ENCODE data around the gene FOXK1.
"Not testable (repeated sequence)": the region's sequence is repeated elsewhere in the genome, so short reads cannot be mapped to it uniquely, and the experiment has no call there.

The FOXK1 gene

DNA sequence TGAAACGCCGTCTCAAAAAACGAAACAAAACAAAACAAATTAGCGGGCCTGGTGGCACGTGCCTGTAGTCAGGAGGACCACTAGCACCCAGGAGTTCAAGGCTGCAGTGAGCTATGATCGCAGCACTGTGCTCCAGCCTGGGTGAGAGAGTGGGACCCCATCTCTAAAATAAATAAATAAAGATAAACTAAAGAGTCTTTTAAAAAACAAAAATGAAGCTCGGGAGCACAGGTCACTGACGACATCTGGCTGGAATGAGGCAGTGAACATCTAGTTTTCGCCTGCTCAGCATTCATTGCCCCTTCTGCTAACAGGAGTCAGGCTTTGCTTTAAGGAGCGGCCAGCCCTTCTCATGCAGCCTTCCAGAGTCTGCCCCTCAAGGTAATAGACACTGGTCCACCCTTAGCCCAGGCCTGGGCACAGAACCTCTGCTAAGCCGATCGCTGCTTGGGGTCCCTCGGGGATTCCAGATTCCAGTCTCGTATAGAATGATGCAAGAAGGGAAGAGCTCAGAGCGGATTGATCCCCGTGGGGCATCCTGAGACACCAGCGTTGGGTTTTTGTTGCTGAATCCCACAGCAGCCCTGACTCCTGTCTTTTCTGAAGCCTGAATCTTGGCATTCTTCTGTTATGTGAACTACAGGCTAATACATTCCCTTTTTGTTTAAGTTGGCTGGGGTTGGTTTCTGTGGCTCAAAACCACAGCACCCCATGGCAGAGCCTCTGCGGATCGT, 14.2 kb upstream of the FOXK1 start:
- DNase-seq: no peak

DNA sequence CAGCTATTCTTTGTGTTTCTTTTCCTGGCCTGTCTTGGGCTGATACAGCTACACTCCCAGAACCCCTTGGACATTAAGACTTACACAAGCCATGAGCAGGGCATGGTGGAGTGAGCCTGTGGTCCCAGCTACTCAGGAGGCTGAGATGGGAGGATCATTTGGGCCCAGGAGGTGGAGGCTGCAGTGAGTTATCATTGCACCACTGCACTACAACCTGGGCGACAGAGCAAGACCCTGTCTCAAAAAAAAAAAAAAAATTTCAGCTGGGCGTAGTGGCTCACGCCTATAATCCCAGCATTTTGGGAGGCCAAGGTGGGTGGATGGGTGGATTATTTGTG, 13.6 kb upstream of the FOXK1 start:
- DNase-seq: no peak

DNA sequence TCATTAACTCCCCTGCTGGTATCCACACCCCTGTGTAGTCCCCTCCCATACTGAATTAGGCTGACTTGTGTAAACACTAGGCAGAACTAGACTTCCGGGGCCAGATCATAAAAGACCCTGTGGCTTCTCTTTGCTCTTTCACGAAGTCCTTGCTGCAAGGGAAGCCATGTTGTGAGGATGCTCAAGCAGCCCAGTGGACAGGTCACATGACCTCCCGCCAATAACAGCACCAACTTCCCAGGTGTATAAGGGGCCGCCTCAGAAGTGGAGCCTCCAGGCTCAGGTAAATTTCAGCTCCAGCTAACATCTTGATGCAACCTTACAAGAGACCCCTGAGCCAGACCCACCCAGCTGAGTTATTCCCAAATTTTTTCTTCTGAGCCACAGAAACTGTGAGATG, 11.3 kb upstream of the FOXK1 start:
- no peak for DNase-seq

DNA sequence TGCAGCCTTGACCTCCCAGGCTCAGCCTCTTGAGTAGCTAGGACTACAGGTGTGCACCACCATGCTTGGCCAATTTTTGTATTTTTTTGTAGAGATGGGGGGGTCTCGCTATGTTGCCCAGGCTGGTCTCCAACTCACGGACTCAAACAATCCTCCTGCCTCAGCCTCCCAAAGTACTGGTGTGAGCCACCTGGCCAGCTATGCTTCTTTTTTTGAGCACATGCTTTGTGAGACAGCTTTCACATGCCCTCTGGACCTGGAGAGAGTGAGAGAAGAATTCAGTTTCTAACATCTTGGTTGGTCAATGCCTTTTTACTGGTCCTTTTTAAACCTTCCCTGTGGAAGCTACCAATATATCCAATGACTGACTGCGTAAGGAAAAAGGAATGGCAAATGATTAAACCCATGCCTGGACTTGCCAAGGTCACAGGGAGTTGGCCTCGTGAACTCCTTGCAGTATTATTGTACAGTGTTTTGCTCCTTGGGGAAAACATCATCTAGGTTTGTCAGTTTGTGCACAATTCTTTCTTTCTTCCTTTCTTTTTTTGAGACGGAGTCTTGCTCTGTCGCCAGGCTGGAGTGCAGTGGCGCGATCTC, 6.2 kb upstream of the FOXK1 start:
- DNase-seq: no peak

DNA sequence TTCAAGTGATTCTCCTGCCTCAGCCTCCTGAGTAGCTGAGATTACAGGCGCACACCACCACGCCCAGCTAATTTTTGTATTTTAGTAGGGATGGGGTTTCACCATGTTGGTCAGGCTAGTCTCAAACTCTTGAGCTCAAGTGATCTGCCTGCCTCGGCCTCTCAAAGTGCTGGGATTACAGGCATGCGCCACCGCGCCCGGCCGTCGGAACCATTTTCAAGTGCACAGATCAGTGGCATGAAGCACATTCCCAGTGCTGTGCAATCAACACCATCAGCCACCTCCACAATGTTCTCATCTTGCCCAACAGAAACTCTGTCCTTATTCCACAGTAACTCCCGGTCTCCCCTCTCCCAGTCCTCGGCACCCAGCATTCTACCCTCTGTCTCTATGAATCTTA, 4.6 kb upstream of the FOXK1 start:
- DNase-seq: not testable (repeated sequence)

DNA sequence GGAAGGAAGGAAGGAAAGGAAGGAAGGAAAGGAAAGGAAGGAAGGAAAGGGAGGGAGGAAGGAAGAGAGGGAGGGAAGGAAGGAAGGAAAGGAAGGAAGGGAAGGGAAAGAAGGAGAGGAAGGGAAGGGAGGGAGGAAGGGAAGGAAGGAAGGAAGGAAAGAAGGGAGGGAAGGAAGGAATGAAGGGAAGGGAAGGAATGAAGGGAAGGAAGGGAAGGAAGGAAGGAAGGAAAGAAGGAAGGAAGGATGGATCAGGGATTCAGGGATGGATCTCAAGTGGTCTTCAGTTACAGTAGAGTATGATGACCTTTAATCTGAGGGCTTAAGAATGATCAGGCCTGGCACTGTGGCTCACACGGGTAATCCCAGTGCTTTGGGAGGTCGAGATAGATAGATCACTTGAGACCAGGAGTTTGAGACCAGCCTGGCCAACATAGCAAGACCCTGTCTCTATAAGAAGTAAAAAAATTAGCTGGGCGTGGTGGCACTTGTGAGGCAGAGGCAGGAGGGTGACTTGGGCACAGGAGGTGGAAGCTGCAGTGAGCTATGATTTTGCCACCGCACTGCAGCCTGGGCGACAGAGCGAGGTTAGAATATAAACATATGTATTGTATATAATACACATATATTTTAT, 760 bp upstream of the FOXK1 start:
- no peak for DNase-seq

DNA sequence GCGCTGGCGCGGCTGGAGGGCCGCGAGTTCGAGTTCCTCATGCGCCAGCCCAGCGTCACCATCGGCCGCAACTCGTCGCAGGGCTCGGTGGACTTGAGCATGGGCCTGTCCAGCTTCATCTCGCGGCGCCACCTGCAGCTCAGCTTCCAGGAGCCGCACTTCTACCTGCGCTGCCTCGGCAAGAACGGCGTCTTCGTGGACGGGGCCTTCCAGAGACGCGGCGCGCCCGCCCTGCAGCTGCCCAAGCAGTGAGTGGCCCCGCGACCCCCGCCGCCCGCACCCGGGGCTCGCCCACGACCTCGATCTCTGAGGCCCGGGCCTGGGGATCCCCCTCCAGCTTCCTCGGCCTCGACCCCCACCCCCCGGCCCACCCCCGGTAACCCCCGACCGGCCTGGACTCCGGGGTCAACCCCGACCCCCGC, 537 bp downstream of the FOXK1 start:
- no peak for DNase-seq

DNA sequence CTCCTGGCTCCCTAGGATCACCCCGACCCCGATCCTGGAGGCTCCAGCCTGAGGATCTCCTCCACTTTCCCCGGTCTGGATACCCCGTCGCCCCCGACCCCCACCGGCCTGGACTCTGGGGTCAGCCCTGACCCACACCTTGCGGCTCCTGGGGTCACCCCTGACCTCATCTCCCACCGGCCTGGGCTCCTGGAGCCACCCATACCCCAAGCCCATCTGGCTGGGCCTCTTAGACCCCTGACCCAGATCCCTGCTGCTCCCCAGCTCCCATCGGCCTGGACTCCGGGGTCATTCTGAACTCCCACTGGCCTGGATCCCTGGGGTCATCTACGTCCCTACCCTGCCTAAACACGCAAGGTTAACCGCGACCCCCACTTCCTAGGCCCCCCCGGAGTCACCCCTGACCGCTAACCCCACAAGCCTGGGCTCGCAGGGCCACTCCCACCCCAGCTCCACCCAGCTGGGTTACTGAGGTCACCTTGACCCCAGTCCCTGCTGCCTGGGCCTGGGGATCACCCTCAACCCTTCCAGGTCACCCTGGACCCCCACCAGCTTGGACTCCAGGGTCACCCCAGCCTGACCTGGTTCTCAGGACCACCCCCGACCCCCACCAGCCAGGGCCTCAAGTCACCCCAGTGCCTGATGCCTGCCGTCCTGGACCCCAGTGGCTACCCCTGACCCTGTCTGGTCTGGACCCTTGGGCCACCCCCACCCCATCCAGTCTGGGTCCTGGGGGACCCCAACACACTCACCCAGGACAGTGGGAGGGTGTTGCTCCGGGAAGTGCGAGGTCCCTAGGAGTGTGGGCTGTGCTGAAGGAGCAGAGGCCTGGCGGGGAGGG, 1.2 kb downstream of the FOXK1 start:
- no peak for DNase-seq

DNA sequence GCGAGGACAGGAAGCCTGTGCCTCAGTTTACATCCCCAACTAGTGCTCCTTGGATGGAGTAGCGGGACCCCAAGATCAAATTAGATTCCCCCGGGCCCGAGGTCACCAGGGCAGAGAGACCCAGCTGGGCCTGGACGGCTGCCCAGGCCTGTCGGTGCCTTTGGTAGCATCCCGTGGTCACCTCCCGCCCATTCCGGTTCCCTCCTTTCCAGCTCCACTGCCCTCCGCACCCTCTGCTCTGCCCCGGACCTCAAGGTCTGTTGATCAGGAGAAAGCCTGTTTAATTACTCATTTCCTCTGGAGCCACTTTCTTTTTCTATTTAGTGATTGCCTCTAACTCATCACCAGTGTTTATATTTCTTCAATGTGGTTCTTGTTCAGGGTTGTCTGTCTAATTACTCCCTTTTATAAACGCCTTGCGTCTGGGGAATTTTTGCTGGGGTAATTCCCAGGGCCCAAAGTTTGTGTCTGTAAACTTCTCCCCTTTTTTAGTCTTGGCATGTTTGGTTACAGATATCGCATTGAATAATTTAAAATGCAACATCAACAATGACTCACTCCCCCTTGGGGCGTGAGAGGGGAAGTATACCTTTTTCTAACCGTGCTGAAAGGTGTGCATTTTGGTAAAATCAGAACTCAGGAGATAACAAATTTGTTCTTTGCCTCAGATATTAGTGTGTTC, 1.9 kb downstream of the FOXK1 start:
- DNase-seq: no peak

DNA sequence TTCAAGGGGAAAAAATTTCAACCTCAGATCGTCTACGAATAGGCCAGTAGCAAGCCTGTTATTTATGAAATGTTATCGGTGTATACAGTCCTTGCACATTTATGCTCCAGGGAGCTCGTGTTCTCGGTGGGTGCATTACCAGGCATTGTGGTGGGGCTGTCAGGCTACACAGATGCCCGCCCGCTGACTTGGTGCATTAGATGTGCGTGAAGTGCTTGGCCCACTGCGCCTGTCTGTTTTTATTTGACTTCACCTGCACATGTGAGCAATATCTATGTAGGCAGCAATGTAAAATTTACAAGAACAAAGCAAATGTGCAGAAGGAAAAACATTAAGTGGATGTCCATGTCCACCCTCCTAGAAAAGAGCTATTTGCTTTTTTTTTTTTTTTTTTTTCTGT, 2.8 kb downstream of the FOXK1 start:
- no peak for DNase-seq

DNA sequence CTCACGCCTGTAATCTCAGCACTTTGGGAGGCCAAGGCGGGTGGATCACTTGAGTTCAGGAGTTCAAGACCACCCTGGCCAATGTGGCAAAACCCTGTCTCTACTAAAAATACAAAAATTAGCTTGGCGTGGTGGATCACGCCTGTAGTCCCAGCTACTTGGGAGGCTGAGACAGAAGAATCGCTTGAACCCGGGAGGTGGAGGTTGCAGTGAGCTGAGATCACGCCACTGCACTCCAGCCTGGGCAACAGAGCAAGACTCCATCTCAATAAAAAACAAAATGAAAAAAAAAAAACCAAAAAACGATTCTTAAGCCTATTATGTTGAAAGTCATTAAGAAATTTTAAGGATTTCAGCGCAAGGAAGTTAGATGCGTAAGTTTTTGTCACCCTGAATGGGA, 3.6 kb downstream of the FOXK1 start:
- DNase-seq: not testable (repeated sequence)

DNA sequence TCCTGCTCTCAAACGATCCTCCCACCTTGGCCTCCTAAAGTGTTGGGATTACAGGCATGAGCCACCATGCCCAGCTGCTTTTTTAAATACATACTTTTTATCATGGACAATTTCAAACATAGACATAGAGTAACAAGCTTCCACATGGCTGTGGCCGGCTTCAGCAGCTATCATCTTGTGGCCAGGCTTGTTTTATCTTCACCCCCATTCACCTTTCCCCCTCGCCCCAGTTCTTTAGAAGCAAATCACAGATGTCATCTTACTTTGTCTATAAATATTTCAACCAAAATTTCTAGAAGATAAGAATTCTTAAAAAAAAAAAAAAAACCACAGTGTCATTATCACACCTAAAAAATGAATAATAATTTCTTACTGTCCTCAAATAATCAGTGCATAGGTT, 5.9 kb downstream of the FOXK1 start:
- no peak for DNase-seq

DNA sequence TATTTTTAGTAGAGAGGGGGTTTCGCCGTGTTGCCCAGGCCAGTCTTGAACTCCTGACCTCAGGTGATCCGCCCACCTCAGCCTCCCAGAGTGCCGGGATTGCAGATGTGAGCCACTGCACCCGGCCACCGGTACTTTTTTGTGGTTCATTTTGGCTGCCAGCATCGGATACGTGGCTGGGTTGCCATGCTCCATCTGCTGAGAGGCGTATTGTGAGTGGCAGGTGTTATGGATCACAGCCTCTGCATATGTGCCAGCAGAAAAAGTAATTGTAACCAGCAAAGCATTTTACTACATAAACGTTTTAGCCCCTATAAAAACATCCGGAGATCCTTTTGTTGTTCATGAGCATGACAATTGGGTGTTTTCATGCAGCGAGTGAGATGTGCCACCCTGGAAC, 7.1 kb downstream of the FOXK1 start:
- no peak for DNase-seq

DNA sequence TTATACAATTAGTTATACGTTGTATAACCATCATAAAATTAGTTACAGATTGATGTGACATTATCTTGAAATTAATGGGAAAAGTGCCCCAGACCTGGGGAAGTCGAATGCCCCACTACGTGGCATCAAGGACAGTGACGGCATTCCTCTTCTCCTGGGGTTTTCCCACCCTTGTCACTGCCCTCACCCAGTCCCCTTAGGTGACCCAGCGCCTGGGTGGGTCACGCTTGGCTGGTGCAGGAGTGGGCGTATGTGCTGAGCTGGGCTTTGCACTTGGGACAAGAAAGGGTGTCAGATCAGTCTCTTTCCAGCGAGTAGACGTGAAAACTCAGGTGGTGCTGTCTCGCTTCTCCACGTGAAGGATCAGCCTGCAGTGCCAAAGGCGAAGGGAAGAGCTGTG, 7.6 kb downstream of the FOXK1 start:
- DNase-seq: no peak

DNA sequence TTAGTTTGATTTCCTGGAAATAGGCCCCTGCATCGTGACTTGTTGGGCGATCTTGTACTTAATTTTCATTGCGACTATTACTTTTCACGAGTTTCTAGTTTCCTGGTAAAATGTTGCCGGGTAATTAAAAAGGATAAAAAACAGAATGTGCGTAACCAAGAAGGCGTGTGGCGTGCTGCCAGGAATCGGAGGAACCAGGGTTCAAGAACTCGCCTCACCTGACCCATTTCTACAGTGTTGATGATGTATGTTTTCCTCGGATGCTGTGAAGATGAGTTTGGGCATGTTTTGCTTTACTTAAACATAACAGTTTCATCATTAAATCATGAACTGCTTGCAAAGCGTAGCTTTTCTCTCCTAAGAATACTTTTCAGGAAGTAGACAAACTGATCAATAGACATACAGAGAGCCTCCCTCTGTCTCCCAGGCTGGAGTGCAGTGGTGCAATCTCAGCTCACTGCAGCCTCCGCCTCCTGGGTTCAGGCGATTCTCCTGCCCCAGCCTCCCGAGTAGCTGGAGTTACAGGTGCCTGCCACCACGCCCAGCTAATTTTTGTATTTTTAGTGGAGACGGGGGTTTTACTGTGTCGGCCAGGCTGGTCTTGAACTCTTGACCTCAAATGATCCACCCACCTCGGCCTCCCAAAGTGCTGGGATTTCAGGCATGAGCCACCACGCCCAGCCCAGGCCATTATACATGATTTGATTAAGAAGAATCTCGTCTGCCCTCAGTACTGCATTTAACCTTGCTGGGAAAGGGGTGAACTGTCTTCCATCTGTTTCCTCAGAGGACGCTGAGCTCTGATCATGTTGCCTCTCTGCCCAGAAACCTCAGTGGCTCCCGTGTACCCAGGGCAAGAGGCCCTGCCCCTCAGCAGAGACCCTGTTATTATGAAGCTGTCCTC, 9.1 kb downstream of the FOXK1 start:
- DNase-seq: no peak

DNA sequence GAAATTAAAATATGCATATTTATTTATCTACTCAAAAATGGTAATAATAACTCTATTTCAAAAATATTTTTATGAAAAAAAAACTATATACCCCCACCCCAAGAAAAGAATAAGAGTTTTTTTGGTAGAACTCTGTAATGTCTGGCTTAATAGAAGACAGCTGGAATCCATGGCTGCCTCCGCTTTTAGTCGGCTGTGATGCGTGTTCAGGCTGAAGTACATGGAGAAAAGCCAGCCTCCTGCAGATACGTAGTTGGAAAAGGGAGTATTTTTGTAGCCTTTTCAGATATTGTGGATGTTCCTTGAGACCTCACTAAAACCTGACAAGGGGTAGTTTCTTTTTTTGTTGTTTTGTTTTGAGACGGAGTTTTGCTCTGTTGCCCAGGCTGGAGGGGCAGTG, 10.0 kb downstream of the FOXK1 start:
- no peak for DNase-seq

DNA sequence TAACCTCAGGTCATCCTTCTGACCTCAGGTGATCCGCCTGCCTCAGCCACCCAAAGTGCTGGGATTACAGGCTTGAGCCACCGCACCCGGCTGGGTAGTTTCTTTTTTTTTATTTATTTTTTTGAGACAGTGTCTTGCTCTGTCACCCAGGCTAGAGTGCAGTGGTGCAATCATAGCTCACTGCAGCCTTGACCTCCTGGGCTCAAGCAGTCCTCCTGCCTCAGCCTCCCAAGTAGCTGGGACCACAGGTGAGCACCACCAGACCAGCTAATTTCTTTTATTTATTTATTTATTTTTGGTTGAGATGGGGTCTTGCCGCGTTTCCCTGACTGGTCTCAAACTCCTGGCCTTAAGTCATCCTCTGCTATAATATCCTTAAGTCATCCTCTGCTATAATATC, 10.5 kb downstream of the FOXK1 start:
- not testable (repeated sequence) for DNase-seq

DNA sequence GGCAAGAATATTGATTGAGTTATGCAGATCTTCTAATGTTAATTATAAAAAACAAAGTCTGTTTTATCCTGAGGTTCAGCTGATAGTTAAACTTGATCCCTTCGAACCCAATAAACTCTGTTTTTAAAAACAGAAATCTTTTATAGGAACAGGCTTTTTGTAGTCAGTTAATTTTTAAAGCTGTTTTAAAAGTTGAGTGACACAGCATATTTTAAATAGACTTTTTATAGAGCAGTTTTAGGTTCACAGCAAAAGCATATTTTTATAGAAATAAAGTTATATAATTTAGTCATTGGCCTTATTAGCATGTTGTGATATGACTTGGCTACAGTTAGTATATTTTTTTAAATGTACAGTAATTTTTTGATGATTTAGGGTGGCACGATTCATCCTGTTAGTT, 11.1 kb downstream of the FOXK1 start:
- no peak for DNase-seq

DNA sequence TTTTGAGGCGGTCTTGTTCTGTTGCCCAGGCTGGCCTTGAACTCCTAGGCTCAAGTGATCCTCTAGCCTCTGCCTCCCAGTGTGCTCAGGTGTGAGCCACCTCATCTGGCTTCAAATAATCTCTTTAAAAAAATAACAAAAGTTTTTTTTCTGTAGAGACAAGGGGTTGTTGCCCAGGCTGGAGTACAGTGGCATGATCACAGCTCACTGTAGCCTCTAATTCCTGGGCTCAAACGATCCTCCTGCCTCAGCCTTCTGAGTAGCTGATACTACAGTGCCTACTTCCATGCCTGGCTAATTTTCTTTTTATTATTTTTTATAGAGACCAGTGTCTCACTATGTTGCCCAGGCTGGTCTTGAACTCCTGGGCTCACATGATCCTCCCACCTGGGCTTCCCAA, 11.7 kb downstream of the FOXK1 start:
- DNase-seq: no peak

DNA sequence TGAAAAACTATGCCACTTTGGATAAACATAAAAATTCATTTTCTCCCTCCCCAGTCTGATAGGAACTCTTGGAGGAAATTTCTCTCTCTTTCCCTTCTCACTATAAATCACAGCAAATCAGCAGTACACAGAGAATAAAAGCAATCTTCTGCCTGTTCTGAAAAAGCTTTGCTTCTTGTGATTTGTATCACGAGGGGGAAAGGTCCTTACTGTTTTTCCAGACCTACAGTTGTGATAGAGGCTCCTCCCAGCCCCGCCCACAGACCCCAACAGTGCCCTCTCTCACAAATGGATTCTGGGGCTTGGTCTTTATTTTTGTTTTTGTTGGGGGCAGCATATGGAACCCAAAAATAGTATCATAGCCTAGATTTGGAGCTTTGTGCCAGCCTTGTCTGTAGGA, 12.2 kb downstream of the FOXK1 start:
- DNase-seq: no peak

DNA sequence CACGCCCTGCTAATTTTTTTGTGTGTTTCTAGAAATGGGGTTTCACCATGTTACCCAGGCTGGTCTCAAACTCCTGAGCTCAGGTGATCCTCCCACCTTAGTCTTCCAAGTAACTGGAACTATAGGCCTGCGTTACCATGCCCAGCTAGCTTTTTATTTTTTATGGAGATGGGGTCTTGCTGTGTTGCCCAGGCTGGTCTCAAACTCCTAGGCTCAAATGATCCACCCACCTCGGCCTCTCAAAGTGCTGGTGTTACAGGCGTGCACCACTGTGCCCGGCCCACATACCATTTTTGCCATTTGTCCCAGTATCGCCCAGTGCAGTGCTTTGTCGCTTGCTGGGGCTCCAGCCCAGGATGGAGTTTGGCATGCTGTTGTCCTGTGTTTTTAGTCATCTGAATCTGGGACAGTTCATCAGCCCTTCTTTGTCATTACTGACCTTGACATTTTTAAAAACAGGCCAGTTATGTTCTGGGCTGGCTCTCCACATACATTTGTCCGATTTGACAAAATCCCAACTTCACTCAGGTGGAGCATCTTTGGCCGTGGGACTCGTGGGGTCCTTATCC, 16.7 kb downstream of the FOXK1 start:
- DNase-seq: no peak

DNA sequence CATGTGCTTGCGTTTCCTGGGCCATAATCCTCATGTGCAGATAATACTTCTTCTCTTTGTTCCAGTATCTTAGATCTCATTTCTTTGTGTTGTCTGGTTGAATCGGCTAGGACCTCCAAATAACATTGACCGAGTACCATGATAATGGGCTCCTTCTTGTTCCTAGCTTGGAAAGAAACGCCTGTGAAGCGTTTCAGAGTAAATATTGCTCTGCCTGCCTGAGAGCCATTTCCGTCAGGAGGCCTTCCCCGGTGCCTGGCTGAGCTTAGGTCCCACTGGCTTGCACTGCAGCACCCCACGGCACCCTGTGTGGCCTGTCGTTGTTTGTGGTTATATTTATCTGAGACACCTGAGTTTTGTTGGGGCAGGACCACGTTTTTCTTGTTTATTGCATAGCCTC, 17.7 kb downstream of the FOXK1 start:
- DNase-seq: no peak

All from NCI-H2227 treated with DMSO at 0.1 percent for 48 hours (cell line).